Activated CD4-positive, alpha-beta T cell treated with anti-CD3 and anti-CD28 coated beads, Interleukin-2, amount 10 ng/mL, durations not matched to agents 24 days and 14 days (primary cell): Measurements from ENCODE around the gene GMEB1. TPM values are rescaled to one million over a fixed set of nuclear protein-coding genes. Genes with fewer than 3 reads are reported as not detected.
"Not testable (repeated sequence)": the region's sequence is repeated elsewhere in the genome, so short reads cannot be mapped to it uniquely, and the experiment has no call there.

Experiments used
- DNase-seq: peaks from one replicate; pipeline ENCODE4 v3.0.0; 2022
- H3K27ac Mint-ChIP-seq: one replicate; pipeline ENCODE4 v1.8.0; 2022; ENCODE audit warnings: mild to moderate bottlenecking, mixed read lengths
- H3K27me3 Mint-ChIP-seq: one replicate; pipeline ENCODE4 v1.8.0; 2022; ENCODE audit warnings: mixed read lengths
- H3K36me3 Mint-ChIP-seq: one replicate; pipeline ENCODE4 v1.8.0; 2022; ENCODE audit warnings: low read depth, mild to moderate bottlenecking, mixed read lengths
- H3K4me1 Mint-ChIP-seq: one replicate; pipeline ENCODE4 v1.8.0; 2021; ENCODE audit warnings: mixed read lengths
- H3K4me3 Mint-ChIP-seq: one replicate; pipeline ENCODE4 v1.8.0; 2022; ENCODE audit warnings: mild to moderate bottlenecking, moderate library complexity, mixed read lengths
- H3K9me3 Mint-ChIP-seq: one replicate; pipeline ENCODE4 v1.8.0; 2021; ENCODE audit warnings: mixed read lengths
- intact Hi-C: fragments of 100-400 bp; cut with micrococcal nuclease; formaldehyde crosslinking; loops from one replicate; pipeline ENCODE4 v1.15.1; 2023
- total RNA-seq: library from RNA; stranded (reverse); gene quantifications from 2 replicates; pipeline ENCODE4 v1.2.3, GENCODE V29; 2022

GMEB1 gene
- total RNA-seq, 1 donor from 2014 or later = 26.3 TPM

- no peaks in the 10 kb centered on the region for H3K4me1 Mint-ChIP-seq
- H3K9me3 Mint-ChIP-seq = no peaks in the 10 kb centered on the region
- DNase-seq = no peak
- H3K36me3 Mint-ChIP-seq = peaks cover 32% of the 10 kb centered on the region
- no peak overlapping the region for H3K27ac Mint-ChIP-seq
- no peak overlapping the region for H3K4me3 Mint-ChIP-seq
- H3K27me3 Mint-ChIP-seq = no peaks in the 10 kb centered on the region
- intact Hi-C loops = no loop called here
These were observed 47.8 kb downstream of the GMEB1 start for GRCh38 chr1:28716336-28716735.

GRCh38 chr1:28718166-28718565 is 49.6 kb downstream of the GMEB1 start:
- Mint-ChIP-seq H3K4me1 (no peaks in the 10 kb centered on the region), H3K36me3 (peaks cover 23% of the 10 kb centered on the region)
- intact Hi-C loops = no loop called here

GRCh38 chr1:28718586-28719331 is 50.2 kb downstream of the GMEB1 start:
- H3K27ac Mint-ChIP-seq = no peak overlapping the region
- no peaks in the 10 kb centered on the region for H3K4me1 Mint-ChIP-seq
- DNase-seq = no peak
- H3K36me3 Mint-ChIP-seq = peaks cover 18% of the 10 kb centered on the region
- H3K9me3 Mint-ChIP-seq = no peaks in the 10 kb centered on the region
- H3K27me3 Mint-ChIP-seq = no peaks in the 10 kb centered on the region
- intact Hi-C loops = no loop called here
- H3K4me3 Mint-ChIP-seq = no peak overlapping the region

More at GRCh38 chr1:28718166-28718565, 49.6 kb downstream of the GMEB1 start:
- no peak for DNase-seq
- Mint-ChIP-seq H3K27me3 (no peaks in the 10 kb centered on the region), H3K27ac (no peak overlapping the region), H3K9me3 (no peaks in the 10 kb centered on the region), H3K4me3 (no peak overlapping the region)

- Mint-ChIP-seq H3K9me3 (no peaks in the 10 kb centered on the region), H3K4me1 (no peaks in the 10 kb centered on the region), H3K4me3 (no peak overlapping the region), H3K36me3 (peaks cover 13% of the 10 kb centered on the region), H3K27ac (no peak overlapping the region), H3K27me3 (no peaks in the 10 kb centered on the region)
- no peak for DNase-seq
- intact Hi-C loops = no loop called here
These were observed 50.7 kb downstream of the GMEB1 start for GRCh38 chr1:28719332-28719619.

- no peak overlapping the region for H3K27ac Mint-ChIP-seq
- H3K27me3 Mint-ChIP-seq = peaks cover 2% of the 10 kb centered on the region
- intact Hi-C loops = no loop called here
- no peak for DNase-seq
- H3K9me3 Mint-ChIP-seq = no peaks in the 10 kb centered on the region
- H3K36me3 Mint-ChIP-seq = peaks cover 5% of the 10 kb centered on the region
- H3K4me1 Mint-ChIP-seq = no peaks in the 10 kb centered on the region
- H3K4me3 Mint-ChIP-seq = no peak overlapping the region
These were observed 51.8 kb downstream of the GMEB1 start for GRCh38 chr1:28720376-28720775.

GRCh38 chr1:28721927-28722326 is 53.3 kb downstream of the GMEB1 start:
- intact Hi-C loops, H3K27ac Mint-ChIP-seq, DNase-seq, H3K4me3 Mint-ChIP-seq, H3K9me3 Mint-ChIP-seq, H3K27me3 Mint-ChIP-seq, H3K4me1 Mint-ChIP-seq, H3K36me3 Mint-ChIP-seq: not testable (repeated sequence)

GRCh38 chr1:28725365-28725764 is 56.8 kb downstream of the GMEB1 start:
- H3K9me3 Mint-ChIP-seq, DNase-seq, intact Hi-C loops, H3K36me3 Mint-ChIP-seq, H3K27ac Mint-ChIP-seq, H3K27me3 Mint-ChIP-seq, H3K4me3 Mint-ChIP-seq, H3K4me1 Mint-ChIP-seq: not testable (repeated sequence)

GRCh38 chr1:28735961-28736449 is 67.4 kb downstream of the GMEB1 start:
- peaks cover 28% of the 10 kb centered on the region for H3K36me3 Mint-ChIP-seq
- peak overlapping the region; percentile 100 for H3K4me3 Mint-ChIP-seq
- intact Hi-C loops = loop anchor here (1.0 to 10.0 kb wide), 8 partner anchors 68 to 449 kb away; partner anchors contain the start of genes GMEB1, RNU11, SRSF4 and TAF12
- H3K4me1 Mint-ChIP-seq = peaks cover 23% of the 10 kb centered on the region
- H3K27me3 Mint-ChIP-seq = no peaks in the 10 kb centered on the region
- DNase-seq = no peak
- H3K9me3 Mint-ChIP-seq = no peaks in the 10 kb centered on the region
- peak overlapping the region; percentile 98 for H3K27ac Mint-ChIP-seq

GRCh38 chr1:28736450-28737306 is 68.1 kb downstream of the GMEB1 start, which contains the start of gene YTHDF2:
YTHDF2 (plus strand) TSS chr1:28736940; CDS start chr1:28737121, 181 bp downstream.
- peaks cover 32% of the 10 kb centered on the region for H3K36me3 Mint-ChIP-seq
- peaks cover 23% of the 10 kb centered on the region for H3K4me1 Mint-ChIP-seq
- H3K4me3 Mint-ChIP-seq = peak within 1 kb of the TSS; percentile 100
- H3K27me3 Mint-ChIP-seq = no peaks in the 10 kb centered on the region
- H3K9me3 Mint-ChIP-seq = no peaks in the 10 kb centered on the region
- intact Hi-C loops = loop anchor here (1.0 to 10.0 kb wide), 8 partner anchors 68 to 448 kb away; partner anchors contain the start of genes GMEB1, RNU11, SRSF4 and TAF12
- peak within 1 kb of the TSS; percentile 98 for H3K27ac Mint-ChIP-seq
- DNase-seq = peak; percentile 99

GRCh38 chr1:28737307-28738132 is 68.9 kb downstream of the GMEB1 start:
- peak; percentile 82 for DNase-seq
- Mint-ChIP-seq H3K4me1 (peaks cover 27% of the 10 kb centered on the region), H3K27me3 (no peaks in the 10 kb centered on the region), H3K9me3 (no peaks in the 10 kb centered on the region), H3K27ac (peak overlapping the region; percentile 98), H3K4me3 (peak overlapping the region; percentile 100), H3K36me3 (peaks cover 40% of the 10 kb centered on the region)
- intact Hi-C loops = loop anchor here (2.0 to 10.0 kb wide), 2 partner anchors 157 to 447 kb away; partner anchors contain the start of gene SRSF4

GRCh38 chr1:28740118-28740517 is 71.5 kb downstream of the GMEB1 start:
- no peak for DNase-seq
- no peaks in the 10 kb centered on the region for H3K27me3 Mint-ChIP-seq
- intact Hi-C loops = no loop called here
- peaks cover 45% of the 10 kb centered on the region for H3K4me1 Mint-ChIP-seq
- peak overlapping the region; percentile 34 for H3K27ac Mint-ChIP-seq
- H3K4me3 Mint-ChIP-seq = peak overlapping the region; percentile 100
- H3K36me3 Mint-ChIP-seq = peaks cover 63% of the 10 kb centered on the region
- no peaks in the 10 kb centered on the region for H3K9me3 Mint-ChIP-seq

- no peaks in the 10 kb centered on the region for H3K9me3 Mint-ChIP-seq
- no peaks in the 10 kb centered on the region for H3K27me3 Mint-ChIP-seq
- H3K4me3 Mint-ChIP-seq = peak overlapping the region; percentile 65
- peaks cover 63% of the 10 kb centered on the region for H3K36me3 Mint-ChIP-seq
- H3K27ac Mint-ChIP-seq = peak overlapping the region; percentile 21
- DNase-seq = no peak
- intact Hi-C loops = no loop called here
- H3K4me1 Mint-ChIP-seq = peaks cover 46% of the 10 kb centered on the region
These were observed 75.6 kb downstream of the GMEB1 start for GRCh38 chr1:28744184-28744583.

- intact Hi-C loops = no loop called here
- Mint-ChIP-seq H3K4me1 (peaks cover 47% of the 10 kb centered on the region), H3K9me3 (no peaks in the 10 kb centered on the region), H3K27ac (no peak overlapping the region), H3K4me3 (no peak overlapping the region), H3K27me3 (no peaks in the 10 kb centered on the region), H3K36me3 (peaks cover 66% of the 10 kb centered on the region)
- no peak for DNase-seq
These were observed 77.1 kb downstream of the GMEB1 start for GRCh38 chr1:28745653-28746173.
